Activated gamma-delta T cell treated with Interleukin-2 at 50 U/mL for 16 hours (primary cell): ENCODE results near the gene TLNRD1.

Experiments
- DNase-seq: peaks from one replicate; pipeline ENCODE4 v3.0.0-alpha.2; 2020

The TLNRD1 gene

GRCh38 chr15:81002331-81003096 lies 1.8 kb downstream of the TLNRD1 start:
- no peak for DNase-seq

- no peak for DNase-seq
These were observed 2.3 kb downstream of the TLNRD1 start for GRCh38 chr15:81003097-81003350.

- DNase-seq, result no peak
These were observed 5.4 kb downstream of the TLNRD1 start for GRCh38 chr15:81006124-81006523.

- DNase-seq, result no peak
These were observed 6.8 kb downstream of the TLNRD1 start for GRCh38 chr15:81007428-81008064.

GRCh38 chr15:81008312-81008711 lies 7.6 kb downstream of the TLNRD1 start:
- no peak for DNase-seq

- DNase-seq, result no peak
These were observed 9.4 kb downstream of the TLNRD1 start for GRCh38 chr15:81010086-81010485.

- DNase-seq, result no peak
These were observed 10.9 kb downstream of the TLNRD1 start for GRCh38 chr15:81011593-81011992.

- no peak for DNase-seq
These were observed 11.9 kb downstream of the TLNRD1 start for GRCh38 chr15:81012588-81012987.

- no peak for DNase-seq
These were observed 12.7 kb downstream of the TLNRD1 start for GRCh38 chr15:81013396-81013929.

- no peak for DNase-seq
These were observed 13.8 kb downstream of the TLNRD1 start for GRCh38 chr15:81014446-81015093.

GRCh38 chr15:81015621-81016488 lies 15.1 kb downstream of the TLNRD1 start:
- DNase-seq, result no peak

GRCh38 chr15:81016489-81017068 lies 15.9 kb downstream of the TLNRD1 start:
- DNase-seq, result no peak

- no peak for DNase-seq
These were observed 17.5 kb downstream of the TLNRD1 start for GRCh38 chr15:81018197-81018596.

GRCh38 chr15:81021321-81021720 lies 20.6 kb downstream of the TLNRD1 start:
- DNase-seq, result no peak

- DNase-seq, result no peak
These were observed 23.0 kb downstream of the TLNRD1 start for GRCh38 chr15:81023483-81024264.

- DNase-seq, result no peak
These were observed 23.6 kb downstream of the TLNRD1 start for GRCh38 chr15:81024265-81024872.

GRCh38 chr15:81024936-81025335 lies 24.2 kb downstream of the TLNRD1 start:
- no peak for DNase-seq

- no peak for DNase-seq
These were observed 25.1 kb downstream of the TLNRD1 start for GRCh38 chr15:81025721-81026370.

- DNase-seq, result no peak
These were observed 26.3 kb downstream of the TLNRD1 start for GRCh38 chr15:81026836-81027599.
